ENCODE results near the gene PLXND1.
A peak's percentile ranks its signal among the peaks of the same experiment; 100 is the strongest.
"Not testable (repeated sequence)": the region's sequence is repeated elsewhere in the genome, so short reads cannot be mapped to it uniquely, and the experiment has no call there.

PLXND1 gene

DNA sequence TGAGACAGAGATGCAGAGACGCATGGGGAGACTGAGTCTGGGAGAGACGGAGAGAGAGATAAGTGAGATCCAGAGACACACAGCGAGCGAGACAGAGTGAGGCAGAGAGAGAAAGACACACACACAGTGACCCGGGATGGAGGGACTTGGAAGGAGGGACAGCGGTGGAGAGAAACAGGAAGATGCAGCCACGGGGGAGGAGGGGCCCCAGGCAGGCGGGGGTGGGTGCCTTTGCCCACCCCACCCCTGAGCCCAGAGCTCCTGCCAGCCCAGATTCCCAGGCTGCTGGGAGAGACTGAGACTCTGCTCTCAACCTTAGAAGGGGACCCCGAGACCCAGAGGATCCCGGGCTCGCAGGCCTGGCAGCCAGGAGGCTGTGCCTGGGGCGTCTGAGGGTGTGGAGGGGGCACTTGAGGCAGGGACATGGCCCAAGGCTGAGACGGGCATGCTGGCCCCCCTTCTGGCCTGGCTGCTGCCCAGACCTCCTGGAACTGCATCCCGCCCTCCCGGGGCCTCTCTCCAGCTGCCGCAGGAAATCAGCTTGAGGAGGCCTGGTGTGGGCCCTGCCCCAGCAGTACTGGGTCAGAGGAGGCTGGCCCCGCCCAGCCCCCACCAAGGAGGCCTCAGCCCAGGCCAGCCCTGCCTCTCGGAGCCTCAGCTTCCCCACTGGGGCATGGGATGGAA, 45.4 kb downstream of the PLXND1 start:
- peak in 2 of 3 experiments; percentile 28 to 42 for DNase-seq

DNA sequence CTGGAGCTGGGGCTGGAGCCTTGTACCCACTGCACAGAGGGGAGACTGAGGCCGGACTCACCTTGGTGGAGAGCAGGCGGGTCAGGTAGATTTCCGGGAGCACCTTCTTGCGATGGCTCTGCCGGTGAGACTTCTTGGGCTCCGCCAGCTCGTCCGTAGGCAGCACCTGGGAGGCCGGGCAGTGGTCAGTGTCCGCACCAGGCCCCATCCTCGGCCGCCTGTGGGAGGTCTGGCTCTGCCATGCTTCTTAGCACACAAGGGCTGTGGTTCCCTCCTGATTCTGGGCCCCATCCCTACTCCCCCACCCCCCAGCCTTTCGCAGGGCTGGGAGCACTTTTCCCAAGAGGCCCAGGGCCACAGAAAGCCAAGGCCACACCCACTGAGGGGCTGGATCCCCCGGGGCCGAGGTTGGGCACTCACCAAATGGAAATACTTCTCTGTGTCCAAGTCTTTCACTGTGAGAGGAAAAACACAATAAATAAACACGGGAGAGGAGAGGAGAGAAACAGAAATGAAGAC, 46.1 kb downstream of the PLXND1 start:
- DNase-seq, result no peak

DNA sequence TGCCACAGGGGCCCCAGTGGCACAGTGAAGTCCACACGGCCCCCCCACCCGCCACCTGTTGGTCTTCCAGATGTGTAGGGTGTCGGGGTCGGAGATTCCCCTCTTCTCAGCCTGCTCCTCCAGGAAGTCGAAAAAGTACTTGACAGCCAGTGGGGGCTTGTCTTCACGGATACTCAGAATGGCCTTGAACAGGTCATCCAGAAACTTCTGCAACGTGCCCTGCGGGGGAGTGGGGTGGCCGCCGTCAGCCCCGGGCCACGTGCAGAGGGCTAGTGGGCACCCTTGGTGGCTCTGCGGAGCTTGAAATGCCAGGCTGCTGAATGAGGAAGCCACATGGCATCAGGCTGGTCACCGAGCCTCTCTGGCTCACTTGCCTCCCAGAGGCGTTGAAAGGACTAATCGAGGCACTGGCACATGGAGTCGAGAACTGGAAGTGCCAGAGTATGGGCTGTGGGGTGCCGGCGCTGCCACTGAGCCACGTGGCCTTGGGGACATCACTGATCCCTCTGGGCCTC, 46.9 kb downstream of the PLXND1 start:
- no peak for DNase-seq

DNA sequence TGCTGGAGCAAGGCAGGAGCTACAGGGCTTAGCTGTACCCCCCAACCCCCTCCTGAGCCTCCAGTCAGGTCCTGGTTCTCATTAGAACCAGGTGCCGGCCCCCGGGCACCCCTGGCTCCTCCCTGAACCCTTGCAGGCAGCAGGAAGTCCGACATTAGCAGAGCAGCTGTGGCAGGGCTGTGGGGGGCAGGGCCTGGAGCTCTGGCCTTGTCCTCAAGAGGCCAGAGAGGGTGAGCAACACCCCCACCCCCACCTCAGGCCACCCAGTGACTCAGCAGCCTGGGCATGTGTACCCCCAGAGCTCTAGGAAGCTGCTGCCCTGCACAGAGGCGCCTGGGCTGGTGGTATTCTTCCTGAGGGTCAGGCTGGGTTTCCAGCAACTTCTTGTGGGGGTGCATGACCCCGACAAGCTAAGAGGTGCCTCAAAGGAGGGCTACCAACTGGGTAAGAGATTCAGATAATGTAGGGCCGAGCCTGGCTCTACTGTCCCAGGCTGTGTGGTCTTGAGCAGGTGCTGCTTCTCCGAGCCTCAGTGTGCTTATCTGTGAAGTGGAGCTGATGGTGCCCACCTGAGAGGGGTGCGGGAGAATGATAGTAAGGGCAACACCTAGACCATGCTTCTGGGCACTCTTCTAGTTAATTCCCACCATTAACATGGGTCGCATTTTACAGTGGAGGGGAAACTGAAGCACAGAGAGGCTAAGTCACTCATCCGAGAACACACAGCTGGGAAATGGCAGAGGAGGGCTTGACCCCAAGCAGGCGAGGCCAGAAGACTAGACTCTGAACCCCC, 47.5 kb downstream of the PLXND1 start:
- DNase-seq, result peak in 2 of 3 experiments; percentile 47 to 73

DNA sequence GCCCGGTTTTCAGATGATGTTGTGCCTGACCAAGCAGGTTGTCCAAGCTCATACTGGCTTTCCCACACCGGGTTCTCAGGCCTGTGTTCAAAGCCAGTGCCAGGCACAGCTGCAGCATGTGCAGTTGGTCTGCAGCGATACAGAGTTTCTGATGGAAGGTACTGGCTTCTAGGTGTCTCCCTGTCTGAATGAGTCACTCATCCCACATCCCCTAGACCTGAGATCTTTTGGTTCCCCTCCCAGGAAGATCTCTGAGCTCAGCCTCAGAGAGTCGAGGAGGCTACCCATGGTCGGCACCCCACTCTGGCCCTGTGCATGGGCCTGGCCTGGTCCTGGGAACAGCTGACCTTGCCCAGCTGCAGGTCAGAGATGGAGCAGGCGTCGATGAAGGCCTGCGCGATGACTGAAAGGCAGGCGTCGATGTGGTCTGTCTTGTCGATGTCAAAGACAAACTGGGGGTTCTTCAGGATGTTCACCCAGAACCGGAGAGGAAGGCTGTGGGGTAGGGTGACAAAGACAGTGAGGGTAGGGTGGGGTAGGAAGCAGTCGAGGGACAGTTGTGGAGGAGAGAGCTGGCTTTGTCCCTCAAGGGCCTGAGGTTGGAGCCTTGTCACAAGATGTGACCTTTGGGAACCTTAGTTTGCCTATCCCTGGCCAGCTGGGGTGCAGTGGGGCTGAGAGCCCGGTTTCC, 48.2 kb downstream of the PLXND1 start:
- DNase-seq, result no peak

DNA sequence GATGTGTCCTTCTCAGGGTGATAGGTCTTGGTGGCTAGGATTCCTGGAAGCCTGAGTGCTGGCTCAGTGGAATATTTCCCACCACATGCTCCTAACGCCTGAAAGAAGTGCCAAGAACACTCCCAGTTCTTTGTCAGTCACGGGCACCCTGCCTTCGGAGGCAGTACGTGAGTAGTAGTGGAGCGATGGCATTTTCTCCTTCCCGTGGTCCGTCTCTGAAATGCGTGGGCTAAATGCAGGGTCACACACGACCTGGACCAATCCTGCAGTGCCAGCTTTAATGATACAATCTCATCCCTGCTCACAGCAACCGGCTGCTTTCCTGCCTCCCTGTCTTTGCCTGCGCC, 49.0 kb downstream of the PLXND1 start:
- no peak for DNase-seq

DNA sequence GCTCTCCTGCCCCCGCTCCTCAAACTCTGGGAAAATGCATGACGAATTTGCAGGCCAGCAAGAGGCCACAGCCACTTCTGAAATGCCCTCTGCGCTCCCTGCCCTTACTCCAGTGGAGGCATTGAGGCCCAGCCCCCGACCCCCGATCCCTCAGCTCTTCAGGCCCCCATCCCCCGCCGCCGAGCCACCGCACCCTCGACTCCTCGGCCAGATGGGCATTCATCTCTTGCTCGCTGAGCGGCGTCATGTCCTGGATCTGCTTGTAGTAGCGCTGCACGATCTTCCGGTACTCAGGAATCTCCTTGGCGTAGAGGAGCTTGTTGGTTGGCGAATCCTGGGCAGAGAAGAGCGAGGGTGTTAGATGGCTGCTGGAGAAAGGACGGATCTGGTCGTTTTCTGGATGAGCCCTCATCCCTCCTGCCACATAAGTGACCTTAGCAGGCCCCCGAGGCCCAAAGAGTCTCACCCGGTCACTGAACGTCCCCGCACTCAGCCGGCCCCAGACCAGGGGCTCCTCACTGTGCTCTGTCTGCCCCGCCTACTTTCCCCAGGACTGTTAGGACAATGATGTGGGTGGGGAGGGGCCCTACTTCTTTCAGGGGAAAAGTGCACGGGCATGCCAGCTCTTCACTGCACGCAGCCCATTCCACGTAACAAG, 49.5 kb downstream of the PLXND1 start:
- DNase-seq, result no peak

DNA sequence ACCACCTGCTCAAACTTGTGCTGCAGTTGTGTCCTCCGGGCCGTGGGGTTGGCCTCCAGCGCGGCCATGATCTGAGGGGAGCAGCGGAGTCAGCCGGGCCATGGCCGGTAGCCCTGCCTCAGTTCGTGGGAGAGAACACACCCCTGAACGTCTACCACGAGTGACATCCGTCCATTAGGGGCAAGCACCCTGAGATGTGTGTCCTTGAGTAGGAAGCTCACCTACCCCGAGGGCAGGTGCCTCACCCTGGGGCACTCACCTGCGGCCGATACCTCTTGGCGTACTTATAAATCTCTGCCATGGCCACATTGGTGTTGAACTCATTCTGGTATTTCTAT, 50.1 kb downstream of the PLXND1 start:
- no peak for DNase-seq

DNA sequence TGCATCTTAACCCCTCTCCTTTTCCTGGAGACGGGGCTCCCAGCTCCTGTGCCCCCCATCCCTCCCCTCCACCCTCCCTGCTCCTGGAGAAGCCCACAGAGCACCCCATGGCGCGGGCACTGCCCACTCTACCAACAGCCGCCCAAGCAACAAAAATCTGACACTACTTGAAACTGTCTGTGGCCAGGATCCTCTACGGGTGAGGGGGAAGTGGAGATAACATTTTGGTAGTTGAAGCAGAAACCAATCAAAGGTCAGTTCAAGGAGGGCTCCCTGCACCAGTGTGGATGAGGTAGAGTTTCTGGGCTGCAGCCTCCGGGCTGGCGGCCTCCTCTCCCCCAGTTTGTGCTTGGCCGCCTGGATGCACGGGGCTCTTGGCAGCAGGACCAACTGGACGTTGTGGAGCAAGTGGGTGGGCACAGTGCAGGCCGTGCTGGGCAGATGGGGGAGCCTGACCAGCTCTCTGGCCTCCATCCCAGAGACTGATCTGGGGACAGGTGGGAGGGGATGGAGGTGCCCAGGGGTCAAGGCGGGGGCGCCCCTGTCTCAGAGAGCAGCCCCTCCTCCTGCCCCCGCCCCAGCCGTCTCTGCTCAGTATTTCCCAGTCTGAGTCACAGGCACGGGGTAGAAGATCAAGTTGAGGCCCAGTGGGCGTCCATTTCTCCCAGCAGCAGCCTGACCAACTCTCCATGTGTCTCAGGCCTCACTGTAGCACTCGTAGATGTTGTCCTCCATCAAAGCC, 50.7 kb downstream of the PLXND1 start:
- DNase-seq, result no peak

DNA sequence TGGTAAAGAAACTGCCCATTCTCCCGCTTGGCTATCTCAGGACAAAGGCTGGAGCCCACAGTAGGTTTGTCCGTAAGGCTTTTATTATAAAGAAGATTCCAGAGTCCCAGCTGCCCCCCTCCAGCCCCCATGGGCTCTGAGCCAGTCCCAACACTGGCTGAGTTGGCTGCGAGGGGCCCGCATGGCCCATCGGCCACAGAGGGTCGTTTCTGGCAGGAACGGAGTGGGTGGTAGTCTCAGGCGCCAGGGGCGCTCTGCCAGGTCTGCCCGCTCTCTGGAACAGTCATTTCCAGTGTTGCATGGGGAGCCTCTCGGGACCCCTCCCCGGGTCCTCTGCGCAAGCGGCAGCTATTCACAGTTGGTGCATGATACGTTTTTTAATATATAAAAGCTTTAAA, 51.3 kb downstream of the PLXND1 start:
- no peak for DNase-seq

DNA sequence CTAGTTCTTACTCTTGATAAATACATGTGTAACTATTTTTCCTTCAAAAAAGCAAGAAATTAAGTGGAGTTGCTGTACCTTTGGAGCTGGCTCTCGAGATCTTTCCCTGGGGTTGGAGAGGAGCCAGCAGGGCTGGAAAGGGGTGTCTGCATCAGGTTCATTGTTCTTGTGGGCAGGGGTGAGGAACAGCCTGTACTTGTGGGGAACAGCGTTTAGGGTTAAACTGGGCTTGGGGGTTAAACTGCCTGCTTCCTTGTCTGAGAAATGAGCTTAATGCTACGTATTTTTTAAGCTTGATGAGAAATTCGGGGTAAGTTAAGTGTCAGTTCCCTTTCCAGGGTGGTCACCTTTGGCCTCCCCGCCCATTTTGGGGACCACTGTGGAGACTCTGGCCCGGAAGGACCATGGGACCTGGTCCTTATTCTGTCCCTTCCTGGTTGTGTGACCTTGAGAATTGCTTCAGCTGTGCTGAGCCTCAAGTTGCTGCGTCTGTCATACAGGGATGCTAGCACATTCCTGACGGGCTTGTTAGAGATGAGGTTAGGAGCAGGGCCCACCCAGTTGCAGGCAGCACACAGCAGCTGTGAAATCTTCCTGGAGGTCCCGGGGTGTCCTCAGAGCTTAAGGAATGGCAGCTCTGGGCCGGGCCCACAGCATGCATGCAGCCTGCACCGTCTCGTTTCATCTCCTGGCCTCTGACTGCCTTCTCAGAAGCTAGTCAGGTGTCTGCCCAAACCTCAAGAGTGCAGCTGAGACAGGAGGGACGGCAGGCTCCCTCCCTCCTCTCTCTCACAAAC, 51.9 kb downstream of the PLXND1 start:
- DNase-seq, result no peak

DNA sequence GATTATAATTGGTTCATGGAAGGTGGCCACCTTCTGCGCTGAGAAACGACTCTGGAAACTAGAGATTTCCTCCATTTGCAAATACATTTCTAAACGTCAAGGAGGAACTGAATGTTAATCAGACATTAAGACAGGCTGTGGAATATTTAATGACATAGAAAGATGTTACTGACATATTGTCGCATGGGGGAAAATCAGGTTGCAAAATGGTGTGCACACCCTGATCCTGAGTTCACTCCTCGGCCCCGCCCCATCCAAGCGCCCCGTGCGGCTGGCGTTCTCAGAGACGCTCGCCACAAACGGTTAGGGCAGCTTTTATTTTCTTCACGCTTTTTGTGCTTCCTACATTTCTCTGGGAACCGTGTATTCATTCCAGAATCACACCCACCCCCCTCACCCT, 52.8 kb downstream of the PLXND1 start:
- no peak for DNase-seq

DNA sequence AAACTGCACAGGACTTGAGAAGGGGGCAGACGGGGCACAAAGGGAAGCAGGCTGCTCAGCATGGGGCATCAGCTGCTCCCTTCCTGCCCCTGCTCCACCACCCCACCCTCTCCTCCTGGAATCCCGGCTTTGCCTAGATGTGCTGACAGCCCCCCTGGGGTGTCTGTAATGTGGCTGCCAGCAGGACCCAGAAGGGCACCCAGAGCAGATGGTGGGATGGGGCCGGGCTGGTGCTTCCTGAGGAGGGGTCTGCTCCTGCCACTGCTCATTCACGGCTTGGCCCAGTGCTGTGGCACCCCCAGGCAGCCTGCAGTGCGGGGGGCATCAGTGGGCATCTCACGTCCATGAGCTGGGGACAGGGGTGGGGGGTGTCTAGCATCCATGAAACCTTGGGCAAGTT, 53.3 kb downstream of the PLXND1 start:
- peak in 2 of 3 experiments; percentile 51 to 68 for DNase-seq

DNA sequence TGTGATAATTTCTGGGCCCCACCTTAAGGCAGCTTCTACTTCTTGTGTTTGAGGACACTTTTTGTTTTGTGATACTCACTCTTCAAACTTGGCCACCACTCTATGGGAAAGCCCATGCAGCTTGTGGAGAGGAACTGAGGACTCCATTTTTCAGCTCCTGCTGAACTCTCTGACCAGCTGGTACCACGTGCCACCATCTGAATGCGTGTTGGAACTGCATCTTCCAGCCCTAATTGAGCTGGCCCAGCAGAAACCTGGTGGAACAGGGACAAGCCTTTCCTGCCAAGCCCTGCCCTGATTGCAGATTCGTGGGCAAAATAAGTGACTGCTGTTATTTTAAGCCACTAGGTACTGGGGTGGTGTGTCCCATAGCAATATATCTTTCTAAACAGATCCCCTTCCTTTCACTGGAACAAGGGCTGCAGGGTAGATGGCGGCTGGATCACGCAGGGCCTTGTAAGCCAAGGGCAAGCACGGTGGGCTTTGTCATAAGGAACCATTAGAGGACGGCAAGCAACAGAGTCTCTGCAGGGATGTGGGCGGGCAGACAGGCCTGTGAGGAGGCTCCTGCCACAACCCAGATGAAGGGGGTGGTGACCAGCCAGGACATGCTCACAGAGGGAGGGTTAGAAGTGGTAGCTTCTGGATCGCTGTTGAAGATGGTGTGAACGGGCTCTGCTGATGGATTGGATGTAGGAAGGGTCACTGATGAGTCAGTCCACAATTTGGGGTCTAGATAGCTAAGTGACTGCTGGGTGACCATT, 54.0 kb downstream of the PLXND1 start:
- no peak for DNase-seq

DNA sequence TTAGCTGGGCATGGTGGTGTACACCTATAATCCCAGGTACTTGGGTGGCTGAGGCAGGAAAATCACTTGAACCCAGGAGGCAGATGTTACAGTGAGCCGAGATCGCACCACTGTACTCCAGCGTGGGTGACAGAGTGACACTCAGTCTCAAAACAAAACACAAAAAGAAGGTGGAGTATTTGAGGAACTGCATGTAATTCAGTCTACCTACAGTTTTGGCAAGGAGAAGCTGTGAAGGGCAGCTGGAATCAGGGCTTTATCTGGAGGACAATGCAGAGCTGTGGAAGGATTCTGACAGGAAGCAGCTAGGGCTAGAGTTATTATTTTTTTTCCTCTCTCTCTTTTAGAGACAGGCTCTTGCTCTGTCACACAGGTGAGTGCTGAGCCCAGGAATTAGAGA, 56.7 kb downstream of the PLXND1 start:
- no peak for DNase-seq

DNA sequence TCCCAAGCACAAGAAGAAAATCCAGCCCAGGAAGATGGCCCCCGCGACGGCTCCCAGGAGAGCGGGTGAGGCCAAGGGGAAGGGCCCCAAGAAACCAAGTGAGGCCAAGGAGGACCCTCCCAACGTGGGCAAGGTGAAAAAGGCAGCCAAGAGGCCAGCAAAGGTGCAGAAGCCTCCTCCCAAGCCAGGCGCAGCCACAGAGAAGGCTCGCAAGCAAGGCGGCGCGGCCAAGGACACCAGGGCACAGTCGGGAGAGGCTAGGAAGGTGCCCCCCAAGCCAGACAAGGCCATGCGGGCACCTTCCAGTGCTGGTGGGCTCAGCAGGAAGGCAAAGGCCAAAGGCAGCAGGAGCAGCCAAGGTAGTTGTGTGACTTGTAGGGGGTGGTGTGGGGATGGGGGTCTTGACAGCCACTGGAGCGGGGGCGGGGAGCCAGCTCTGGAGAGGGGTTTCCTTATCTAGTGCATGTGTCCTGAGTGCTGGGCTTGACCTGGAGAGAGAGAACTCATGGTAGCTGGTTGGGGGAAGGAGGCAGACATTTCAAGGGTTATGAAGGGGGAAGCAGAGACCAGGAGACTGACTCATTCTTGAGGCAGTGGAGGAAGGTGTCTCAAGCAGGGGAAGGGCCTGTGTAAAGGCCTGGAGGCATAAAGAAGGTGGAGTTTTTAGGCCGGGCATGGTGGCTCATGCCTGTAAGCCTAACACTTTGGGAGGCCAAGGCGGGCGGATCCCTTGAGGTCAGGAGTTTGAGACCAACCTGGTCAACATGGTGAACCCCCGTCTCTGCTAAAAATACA, 57.3 kb downstream of the PLXND1 start:
- no peak for DNase-seq

DNA sequence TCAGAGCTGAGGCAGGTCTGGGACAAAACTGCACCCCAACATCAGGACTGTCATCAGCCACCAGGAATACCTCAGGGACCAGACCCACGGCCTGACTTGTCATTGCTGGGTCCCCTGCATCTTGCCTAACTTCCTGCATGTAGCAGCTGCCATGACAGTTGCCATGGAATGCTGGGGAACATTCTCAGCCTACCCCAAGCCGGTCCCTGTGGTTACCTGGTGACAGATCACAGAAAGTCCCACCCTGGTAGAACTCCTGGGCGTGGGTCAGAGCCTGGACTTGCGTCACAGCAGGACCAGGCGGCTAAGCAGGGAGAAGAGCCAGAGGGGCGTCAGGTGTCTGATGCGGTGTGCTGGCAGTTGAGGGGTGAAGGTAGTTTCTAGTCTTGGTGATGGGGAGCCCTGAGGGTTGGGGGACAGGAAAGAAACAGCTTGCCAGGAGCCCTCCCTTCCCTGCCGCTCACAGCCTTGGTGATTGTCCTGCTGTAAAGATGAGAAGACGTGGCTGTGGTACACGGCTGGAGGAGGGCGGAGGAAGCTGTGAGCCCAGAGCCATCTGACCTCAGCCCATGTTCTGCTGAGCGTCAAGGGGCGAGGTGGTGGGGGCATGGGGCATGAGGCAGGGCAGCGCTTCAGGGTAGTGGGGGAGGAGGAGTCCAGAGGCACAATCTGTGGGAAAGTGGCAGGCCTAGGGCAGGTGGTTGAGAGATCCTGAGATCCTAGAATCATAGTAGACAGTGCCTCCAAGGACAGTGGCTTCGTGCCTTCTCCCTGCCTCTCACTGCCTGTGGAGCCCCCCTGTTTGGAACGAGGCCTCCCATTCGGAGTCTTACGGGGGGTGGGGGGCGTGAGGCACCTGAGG, 58.1 kb downstream of the PLXND1 start:
- DNase-seq, result no peak

DNA sequence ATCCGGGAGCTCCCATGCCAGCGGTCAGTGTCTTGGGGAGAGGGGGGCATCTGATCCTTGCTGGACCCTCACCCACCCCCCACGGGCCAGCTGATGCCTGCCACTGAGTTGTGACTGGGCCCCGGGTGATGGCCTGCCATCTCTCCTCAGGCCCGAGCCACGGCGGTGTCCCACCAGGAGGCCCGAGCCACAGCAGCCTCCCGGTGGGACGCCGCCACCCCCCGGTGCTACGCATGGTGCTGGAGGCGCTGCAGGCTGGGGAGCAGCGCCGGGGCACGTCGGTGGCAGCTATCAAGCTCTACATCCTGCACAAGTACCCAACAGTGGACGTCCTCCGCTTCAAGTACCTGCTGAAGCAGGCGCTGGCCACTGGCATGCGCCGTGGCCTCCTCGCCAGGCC, 59.2 kb downstream of the PLXND1 start:
- DNase-seq, result no peak

DNA sequence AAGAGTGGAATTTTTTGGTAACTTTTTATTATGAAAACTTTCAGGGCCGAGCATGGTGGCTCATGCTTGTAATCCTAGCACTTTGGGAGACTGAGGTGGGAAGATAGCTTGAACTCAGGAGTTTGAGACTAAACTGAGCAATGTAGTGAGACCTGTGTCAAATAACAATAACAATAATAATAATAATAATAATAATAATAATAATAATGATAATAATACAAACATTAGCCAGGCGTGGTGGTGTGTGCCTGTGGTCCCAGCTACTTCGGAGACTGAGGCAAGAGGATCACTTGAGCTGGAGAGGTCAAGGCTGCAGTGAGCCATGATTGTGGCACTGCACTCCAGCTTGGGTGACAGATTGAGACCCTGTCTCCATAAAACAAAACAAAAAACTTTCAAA, 60.5 kb downstream of the PLXND1 start:
- not testable (repeated sequence) for DNase-seq
